ENCODE measurements around the gene BPIFB3. TPM values are rescaled to one million over a fixed set of nuclear protein-coding genes. Genes with fewer than 3 reads are reported as not detected.

BPIFB3 gene
- total and polyA plus RNA-seq, 2 of the 13 experiments (the other 11 are each of a cell fraction or from before 2014, with no cell fraction given): 0.09 TPM; not detected in 1

DNA sequence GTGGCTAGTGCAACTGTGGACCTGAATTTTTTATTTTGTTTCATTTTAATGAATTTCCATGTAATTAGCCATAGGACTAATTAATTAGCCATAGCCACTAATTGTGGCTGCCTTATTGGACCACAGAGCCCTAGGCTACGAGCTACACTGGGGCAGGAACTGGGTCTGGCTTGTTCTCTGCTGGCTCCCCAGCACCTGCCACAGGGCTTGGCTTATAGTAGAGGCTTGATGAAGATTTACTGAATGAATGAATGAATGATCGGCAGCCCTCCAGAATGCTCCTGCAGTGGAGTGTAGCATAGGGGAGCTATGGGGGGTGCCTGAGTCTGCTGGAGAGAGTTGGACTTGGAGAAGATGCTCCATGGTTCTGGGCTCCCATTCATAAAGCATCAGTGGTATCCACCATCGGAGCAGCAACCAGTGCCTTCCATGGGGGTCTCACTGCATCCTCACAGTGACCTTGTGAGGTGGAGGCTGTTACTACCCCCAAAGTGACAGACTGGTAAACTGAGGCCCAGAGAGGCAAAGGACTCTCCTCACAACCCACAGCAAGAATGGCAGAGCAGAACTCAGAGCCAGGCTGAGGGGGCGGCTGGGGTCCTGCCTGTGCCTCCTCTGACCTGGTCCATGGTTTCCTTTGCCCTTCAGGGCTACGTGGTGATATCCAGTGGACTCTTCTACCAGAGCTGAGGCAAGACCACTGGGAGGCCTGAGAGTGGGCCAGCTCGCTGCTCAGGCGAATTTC lies 30.8 kb upstream of the BPIFB3 start:
- ChIA-PET CTCF (ENCODE audit: low intra/inter-chr PET ratio, low total read pairs) (no interaction called here), POLR2A (interaction anchor here (1.4 to 2.5 kb wide), 2 partner anchors 9 to 16 kb away, joined by 3 to 8 read pairs; partner anchors contain the start of gene BPIFB2)
- Histone ChIP-seq H3K4me2 (ENCODE audit: low read depth, low read length) (no peak overlapping the region), H3K27ac (ENCODE audit: extremely low read length, insufficient read depth, low read length) (no peak overlapping the region), H3K4me1 (ENCODE audit: insufficient read depth, low read length) (peaks cover 20% of the 10 kb centered on the region), H3K4me3 (replicated peaks in 1 of 3; ENCODE audit: insufficient read depth in 1 of 3, low read depth in 2 of 3, low read length in 3 of 3) (no peak overlapping the region), H2AFZ (ENCODE audit: low read length) (no peak overlapping the region), H3K9me3 (ENCODE audit: low read length) (no peaks in the 10 kb centered on the region), H3K9ac (ENCODE audit: insufficient read depth, low read depth, low read length) (no peak overlapping the region), H3K36me3 (replicated peaks in 1 of 2; ENCODE audit: control insufficient read depth in 1 of 2, insufficient read depth in 2 of 2, low read length in 2 of 2) (peaks cover 34 to 53% of the 10 kb centered on the region in 2 experiments), H3K27me3 (ENCODE audit: control insufficient read depth in 1 of 2, insufficient read depth in 2 of 2, low read length in 2 of 2) (no peaks in the 10 kb centered on the region), H4K20me1 (ENCODE audit: insufficient read depth, low read length) (peaks cover 36% of the 10 kb centered on the region; the same call in 1 of the 2 replicates), H3K79me2 (ENCODE audit: insufficient read depth, low read length) (no peaks in the 10 kb centered on the region)
- ATAC-seq (no peak), FAIRE-seq (no peak), DNase-seq (ENCODE audit: low spot score) (no peak)
- intact Hi-C loops (cut with micrococcal nuclease; ENCODE audit: unreplicated experiment) (loop anchor here (2.0 kb wide), 1 partner anchor 14 kb away; no protein-coding TSS in a partner anchor), in situ Hi-C loops (cut with HindIII; ENCODE audit: extremely low pct_ligation_motif_present, low pct_unique_long_range_greater_than_20kb) (no loop called here)
- BruUV-seq (replicated peaks): no TSS peak
- 95% methylated on average over 7 of the region's 7 CpGs for WGBS (ENCODE audit: low lambda C conversion rate)
- TF ChIP-seq, protein P1, sequence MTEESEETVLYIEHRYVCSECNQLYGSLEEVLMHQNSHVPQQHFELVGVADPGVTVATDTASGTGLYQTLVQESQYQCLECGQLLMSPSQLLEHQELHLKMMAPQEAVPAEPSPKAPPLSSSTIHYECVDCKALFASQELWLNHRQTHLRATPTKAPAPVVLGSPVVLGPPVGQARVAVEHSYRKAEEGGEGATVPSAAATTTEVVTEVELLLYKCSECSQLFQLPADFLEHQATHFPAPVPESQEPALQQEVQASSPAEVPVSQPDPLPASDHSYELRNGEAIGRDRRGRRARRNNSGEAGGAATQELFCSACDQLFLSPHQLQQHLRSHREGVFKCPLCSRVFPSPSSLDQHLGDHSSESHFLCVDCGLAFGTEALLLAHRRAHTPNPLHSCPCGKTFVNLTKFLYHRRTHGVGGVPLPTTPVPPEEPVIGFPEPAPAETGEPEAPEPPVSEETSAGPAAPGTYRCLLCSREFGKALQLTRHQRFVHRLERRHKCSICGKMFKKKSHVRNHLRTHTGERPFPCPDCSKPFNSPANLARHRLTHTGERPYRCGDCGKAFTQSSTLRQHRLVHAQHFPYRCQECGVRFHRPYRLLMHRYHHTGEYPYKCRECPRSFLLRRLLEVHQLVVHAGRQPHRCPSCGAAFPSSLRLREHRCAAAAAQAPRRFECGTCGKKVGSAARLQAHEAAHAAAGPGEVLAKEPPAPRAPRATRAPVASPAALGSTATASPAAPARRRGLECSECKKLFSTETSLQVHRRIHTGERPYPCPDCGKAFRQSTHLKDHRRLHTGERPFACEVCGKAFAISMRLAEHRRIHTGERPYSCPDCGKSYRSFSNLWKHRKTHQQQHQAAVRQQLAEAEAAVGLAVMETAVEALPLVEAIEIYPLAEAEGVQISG (CRISPR knock-in tag; IDR thresholded peaks at IDR 0.05): 0 out of 2 replicates have a peak, but pooled peaks have one; percentile 38
- TF ChIP-seq ZNF562 (CRISPR knock-in tag; IDR thresholded peaks at IDR 0.05; ENCODE audit: borderline replicate concordance) (no peak), ZNF768 (CRISPR knock-in tag; IDR thresholded peaks at IDR 0.05) (0 out of 2 replicates have a peak, but pooled peaks have one; percentile 43), ATF6 (CRISPR knock-in tag; conservative IDR thresholded peaks at IDR 0.05) (no peak), MTF1 (CRISPR knock-in tag; IDR thresholded peaks at IDR 0.05) (no peak), ZNF678 (CRISPR knock-in tag; IDR thresholded peaks at IDR 0.05) (no peak), NCOA5 (CRISPR knock-in tag; IDR thresholded peaks at IDR 0.05) (no peak), RAD21 (CRISPR knock-in tag; IDR thresholded peaks at IDR 0.05) (no peak), ZNF570 (CRISPR knock-in tag; IDR thresholded peaks at IDR 0.05; ENCODE audit: borderline replicate concordance) (no peak), ZNF512B (CRISPR knock-in tag; IDR thresholded peaks at IDR 0.05; ENCODE audit: borderline replicate concordance) (no peak), ADNP (CRISPR knock-in tag; IDR thresholded peaks at IDR 0.05) (no peak), TEAD3 (CRISPR knock-in tag; optimal IDR thresholded peaks at IDR 0.05; ENCODE audit: borderline replicate concordance) (no peak)
- TF ChIP-seq, protein P2, sequence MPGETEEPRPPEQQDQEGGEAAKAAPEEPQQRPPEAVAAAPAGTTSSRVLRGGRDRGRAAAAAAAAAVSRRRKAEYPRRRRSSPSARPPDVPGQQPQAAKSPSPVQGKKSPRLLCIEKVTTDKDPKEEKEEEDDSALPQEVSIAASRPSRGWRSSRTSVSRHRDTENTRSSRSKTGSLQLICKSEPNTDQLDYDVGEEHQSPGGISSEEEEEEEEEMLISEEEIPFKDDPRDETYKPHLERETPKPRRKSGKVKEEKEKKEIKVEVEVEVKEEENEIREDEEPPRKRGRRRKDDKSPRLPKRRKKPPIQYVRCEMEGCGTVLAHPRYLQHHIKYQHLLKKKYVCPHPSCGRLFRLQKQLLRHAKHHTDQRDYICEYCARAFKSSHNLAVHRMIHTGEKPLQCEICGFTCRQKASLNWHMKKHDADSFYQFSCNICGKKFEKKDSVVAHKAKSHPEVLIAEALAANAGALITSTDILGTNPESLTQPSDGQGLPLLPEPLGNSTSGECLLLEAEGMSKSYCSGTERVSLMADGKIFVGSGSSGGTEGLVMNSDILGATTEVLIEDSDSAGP (CRISPR knock-in tag; IDR thresholded peaks at IDR 0.05; ENCODE audit: borderline replicate concordance): peak; percentile 50; the same call in 1 of the 2 replicates
